Activated CD8-positive, alpha-beta memory T cell treated with anti-CD3 and anti-CD28 coated beads, Interleukin-2, amount 50 U/mL, for 1 hour (primary cell): ENCODE data around the gene CYBC1.
"Not testable (repeated sequence)": the region's sequence is repeated elsewhere in the genome, so short reads cannot be mapped to it uniquely, and the experiment has no call there.

Source experiments
- DNase-seq: peaks from one replicate; pipeline ENCODE4 v3.0.0-alpha.2; 2020; ENCODE audit errors: extremely low read depth

CYBC1 gene

DNA sequence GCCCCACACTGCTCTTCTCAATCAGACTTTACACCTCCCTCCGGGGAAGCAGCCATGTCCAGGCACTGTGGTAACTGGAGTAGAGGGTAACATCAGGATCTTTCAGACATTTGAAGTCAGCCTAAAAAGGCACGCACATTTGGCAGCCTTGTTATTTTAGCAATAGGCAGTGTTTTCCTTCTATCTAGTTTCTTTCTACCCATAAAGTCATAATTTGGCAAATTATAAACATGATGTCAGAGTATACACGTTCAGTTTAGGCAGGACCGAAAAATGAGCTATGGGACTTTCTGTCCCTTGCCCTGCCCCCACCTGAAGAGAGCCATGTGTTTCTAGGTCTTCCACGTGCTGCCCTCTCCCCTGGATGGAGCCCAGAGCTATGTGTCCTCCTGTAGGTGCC, 29.1 kb upstream of the CYBC1 start:
- DNase-seq = no peak

DNA sequence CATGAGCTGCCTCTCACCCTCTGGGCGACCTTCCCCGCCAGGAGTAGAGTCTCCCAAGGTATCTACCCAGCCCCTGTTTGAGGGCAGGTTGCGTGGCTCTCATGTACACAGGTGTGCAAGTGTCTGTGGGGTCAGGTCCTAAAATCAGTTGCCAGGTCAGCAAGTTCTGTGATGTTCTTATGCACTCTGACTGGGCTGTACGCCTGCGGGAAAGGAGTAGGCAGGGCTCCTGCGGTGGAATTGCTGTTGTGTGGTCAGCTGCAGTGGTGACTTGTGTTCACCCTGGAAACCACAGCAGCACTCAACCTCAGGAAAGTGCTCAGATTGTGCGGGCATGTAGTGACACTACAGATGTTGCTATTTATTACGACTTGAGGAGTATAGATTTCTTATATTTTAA, 27.4 kb upstream of the CYBC1 start:
- DNase-seq = no peak

DNA sequence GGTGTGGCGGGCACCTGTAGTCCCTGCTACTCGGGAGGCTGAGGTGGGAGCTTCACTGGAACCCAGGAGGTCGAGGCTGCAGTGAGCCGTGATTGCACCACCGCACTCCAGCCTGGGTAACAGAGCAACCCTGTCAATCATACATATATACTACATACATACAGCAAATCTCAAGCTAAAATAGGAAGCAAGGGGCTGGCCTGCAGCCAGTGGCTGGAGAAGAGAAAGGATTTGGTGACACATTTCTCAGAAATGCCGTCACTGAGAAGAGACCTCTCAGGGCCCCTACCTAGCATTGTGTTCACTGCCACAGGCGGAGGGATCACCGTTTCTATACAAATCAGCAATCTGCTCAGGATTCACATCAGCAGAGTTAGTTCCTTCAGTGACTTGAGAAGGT, 24.9 kb upstream of the CYBC1 start:
- DNase-seq = no peak

- no peak for DNase-seq
Measured at GRCh38 chr17:82474223-82475010, 23.9 kb upstream of the CYBC1 start.

- no peak for DNase-seq
Measured at GRCh38 chr17:82470065-82470464, 19.5 kb upstream of the CYBC1 start.

GRCh38 chr17:82468692-82469091, 18.1 kb upstream of the CYBC1 start:
- no peak for DNase-seq

DNA sequence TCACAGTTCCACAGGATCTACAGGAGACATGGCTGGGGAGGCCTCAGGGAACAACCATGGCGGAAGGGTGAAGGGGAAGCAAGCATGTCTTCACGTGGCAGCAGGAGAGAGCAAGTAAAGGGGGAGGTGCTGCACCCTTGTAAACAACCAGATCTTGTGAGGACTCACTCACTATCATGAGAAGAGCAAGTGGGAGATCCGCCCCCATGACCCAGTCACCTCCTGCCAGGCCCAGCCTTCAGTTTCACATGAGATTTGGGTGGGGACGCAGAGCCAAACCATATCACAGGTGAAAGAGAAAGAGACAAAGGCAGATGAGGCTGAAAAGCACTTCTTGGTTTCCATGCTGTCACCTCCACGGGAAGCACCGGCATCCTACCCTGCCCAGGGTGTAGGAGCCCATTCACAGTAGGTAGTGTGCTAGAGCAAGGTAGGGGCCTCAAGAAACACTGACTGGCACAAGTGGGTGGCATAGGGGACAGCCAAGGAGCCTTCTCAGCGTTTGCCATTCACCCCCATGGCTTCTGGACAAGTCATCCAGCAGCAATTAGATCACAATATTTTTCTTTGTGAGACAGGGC, 14.6 kb upstream of the CYBC1 start:
- DNase-seq = no peak

GRCh38 chr17:82464567-82464929, 14.0 kb upstream of the CYBC1 start:
- DNase-seq = no peak

GRCh38 chr17:82463925-82464566, 13.5 kb upstream of the CYBC1 start:
- DNase-seq = no peak

GRCh38 chr17:82463391-82463790, 12.8 kb upstream of the CYBC1 start:
- no peak for DNase-seq

DNA sequence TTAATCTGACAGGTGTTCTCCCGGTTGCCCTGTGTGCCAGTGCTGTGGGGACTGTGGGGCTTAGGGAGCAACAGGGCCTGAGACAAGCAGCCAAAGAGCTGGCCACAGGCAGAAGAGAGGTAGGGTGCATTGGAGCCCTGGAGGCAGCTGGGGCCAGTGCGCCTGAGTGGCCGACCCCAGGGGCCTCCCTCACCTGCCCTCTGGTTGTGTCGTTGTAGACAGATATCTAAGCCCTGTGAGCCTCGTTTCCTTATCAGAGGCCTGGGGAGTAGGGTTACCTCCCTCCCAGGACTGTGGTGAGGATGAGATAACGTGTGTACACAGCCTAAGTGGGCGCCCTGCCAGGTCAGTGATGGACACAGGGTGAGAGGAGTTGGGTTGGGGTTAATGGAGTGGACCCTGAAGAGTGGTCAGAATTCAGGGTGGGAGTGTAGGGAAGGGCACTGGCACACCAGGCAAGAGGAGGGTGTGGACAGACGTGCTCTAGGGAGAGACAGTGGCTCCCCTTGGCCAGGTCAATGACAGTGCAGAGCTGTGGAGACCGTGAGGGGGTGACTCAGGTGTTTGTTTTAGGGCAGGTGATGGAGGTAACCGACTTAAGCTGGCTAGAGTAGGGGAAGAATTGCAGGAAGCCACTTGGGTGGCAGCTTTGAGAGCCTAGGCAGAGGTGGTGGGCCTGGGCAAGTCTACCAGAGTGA, 11.4 kb upstream of the CYBC1 start:
- no peak for DNase-seq

DNA sequence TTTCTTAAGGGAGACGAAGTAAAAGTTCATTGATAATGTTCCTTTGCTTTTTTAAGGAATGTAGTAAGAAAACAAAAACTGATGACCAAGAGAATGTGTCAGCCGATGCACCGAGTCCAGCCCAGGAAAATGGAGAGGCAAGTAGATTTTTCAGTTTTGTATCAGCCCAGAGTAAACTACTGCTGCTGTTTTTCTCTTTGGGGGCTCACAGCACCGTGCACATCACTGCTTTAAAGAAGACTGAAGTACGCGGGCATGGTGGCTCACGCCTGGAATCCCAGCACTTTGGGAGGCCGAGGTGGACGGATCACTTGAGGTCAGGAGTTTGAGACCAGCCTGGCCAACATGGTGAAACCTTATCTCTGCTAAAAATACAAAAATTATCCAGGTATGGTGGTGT, 9.4 kb upstream of the CYBC1 start:
- DNase-seq = not testable (repeated sequence)

DNA sequence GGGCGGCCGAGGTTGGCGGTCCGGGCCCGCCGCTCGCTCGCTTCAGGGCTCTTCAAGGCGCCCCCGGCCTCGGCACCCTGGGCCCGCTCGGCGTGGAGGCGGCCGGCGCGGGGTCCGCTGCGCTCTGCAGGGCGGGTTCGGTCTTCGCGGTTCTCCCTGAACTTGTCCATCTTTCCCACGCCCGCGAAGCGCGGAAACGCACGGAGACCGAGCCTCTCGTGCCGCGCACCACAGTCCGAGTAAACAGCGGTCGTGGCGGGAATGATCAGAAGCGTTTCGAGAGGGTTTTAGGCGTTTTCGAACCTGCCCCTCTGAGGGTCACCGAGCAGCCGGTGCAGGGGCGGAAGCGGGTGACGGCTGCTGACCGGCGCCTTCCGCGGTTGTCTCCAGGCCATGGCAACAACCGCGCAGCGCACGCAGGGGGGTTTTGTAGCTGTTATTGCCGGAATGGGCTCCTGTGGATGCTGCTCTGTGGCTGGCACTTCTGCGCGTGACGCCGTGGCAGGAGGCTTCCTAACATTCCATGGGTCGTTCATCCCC, 8.4 kb upstream of the CYBC1 start:
- DNase-seq = no peak

DNA sequence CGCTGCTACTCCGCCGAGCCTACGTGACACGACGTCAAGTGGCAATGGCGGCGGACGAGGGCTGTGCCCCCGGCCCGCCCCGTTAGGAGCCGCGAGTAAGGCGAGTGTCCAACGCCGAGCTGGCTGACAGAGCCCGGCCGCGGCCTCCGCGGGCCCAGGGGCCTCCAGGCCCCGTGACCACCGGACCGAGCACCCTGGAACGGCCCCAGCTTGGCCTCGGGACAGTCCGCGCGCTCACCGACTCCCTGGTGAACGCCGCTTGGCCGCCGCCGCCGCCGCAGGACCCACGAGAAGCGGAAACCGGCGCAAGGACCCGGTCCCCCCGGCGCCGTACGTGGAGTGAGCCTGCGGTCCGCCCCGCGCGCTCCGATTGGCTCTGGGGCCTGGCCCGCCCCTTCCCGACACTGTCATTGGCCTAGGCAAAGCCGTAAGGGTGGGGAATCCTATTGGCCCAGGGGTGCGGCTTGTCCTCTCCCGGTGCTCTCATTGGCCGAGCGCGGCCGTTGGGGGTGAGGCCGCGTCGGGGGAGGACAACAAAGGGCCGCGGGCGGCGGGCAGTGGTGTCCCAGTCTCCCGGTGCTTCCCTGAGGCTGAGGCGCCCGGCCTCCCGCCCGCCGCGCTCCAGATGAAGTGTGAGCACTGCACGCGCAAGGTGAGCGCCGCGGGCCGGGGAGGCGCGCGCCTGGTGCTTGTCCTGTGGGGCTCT, 7.8 kb upstream of the CYBC1 start, which contains the start of gene NARF:
TSS of gene NARF (plus strand) at position 563 of the 706 bp plus-strand sequence. CDS start at position 626, 63 bp downstream.
- DNase-seq = peak; percentile 91

- peak; percentile 88 for DNase-seq
Measured at GRCh38 chr17:82457929-82458178, 7.3 kb upstream of the CYBC1 start.

DNA sequence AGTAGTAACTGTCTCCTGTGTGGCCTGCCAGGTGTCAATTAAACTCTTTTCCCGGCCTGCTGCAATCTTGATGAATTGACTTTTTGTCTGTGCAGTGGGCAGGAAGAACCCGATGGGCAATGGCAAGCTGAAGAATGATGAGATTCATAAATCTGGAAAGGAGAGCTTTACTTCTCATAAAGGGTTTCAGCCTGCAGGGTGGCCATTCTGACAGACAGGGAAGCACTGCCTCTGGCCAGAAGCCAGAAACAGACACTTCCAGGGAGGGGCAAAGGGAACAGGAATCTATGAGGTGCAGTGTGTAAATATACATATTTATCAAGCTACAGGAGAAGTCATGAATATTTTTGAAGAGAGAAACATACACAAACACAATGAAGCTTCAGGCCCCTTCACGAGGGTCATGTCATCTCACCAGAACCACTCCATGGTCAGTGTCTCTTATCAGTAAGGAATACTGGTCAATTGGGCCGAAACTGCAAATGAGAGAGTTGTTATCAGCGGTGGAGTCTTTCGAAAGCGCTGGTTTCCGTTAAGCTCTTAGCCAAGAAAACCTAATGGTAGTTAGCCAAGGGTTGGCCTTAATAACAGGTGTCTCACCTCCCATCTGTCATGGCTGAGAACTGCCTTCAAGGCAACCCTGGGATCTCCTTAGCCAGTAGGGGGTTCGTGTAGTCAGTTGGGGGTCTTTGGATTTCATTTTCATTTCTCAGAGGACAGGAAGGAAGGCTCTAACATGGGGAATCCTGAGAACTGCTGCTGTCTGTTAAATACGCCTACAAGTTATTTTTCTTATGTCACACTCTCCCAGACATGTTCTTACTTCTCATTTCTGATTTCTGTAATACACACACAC, 6.7 kb upstream of the CYBC1 start:
- DNase-seq = no peak

GRCh38 chr17:82453706-82454105, 3.2 kb upstream of the CYBC1 start:
- DNase-seq = not testable (repeated sequence)

DNA sequence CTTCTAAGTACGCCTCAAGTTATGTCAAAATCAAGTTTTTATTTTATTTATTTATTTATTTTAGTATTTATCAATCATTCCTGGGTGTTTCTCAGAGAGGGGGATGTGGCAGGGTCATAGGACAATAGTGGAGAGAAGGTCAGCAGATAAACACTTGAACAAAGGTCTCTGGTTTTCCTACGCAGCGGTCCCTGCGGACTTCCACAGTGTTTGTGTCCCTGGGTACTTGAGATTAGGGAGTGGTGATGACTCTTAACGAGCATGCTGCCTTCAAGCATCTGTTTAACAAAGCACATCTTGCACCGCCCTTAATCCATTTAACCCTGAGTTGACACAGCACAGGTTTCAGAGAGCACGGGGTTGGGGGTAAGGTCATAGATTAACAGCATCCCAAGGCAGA, 2.6 kb upstream of the CYBC1 start:
- not testable (repeated sequence) for DNase-seq

DNA sequence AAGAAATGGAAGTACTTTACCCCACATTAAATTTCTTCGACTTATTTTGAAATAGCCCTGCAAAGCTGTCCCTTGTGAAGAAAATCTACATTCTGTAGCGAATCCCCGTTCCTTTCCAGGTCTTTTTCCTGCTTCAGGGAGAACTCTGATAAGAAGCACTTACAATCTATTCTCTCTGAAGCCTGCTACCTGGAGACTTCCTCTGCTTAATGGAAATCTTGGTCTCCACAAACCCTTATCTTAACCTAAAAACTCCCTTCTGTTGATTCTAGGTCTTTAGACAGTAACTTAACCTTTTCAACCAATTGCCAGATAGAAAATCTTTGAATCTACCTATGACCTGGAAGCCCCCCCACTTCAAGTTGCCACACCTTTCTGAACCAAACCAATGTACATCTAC, 1.6 kb upstream of the CYBC1 start:
- no peak for DNase-seq

DNA sequence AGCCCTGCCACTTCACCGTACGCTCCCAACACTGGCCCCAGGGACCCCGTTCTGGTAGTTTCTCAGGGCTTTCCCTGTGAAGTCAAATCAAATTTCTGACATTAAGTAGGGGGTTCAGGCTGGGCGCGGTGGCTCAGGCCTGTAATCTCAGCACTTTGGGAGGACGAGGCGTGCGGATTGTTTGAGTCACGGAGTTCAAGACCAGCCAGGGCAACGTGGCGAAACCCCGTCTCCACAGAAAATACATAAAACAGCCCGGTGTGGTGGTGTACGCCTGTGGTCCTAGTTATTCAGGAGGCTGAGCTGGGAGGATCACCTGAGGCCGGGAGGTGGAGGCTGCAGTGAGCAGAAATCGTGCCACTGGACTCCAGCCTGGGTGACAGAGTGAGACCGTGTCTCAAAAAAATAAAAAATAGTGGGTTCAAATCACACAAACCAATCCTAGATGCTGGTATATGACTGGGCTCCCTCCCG, 632 bp downstream of the CYBC1 start:
- DNase-seq = no peak
